Vagina (tissue), 2 donors: ENCODE data around the gene MAP4K2. TPM values are rescaled to one million over a fixed set of nuclear protein-coding genes. Genes with fewer than 3 reads are reported as not detected.

Source experiments
- DNase-seq, 2 donors: peaks; one replicate each; pipeline ENCODE4 v3.0.0-alpha.2; 2017; ENCODE audit errors: extremely low spot score in 2 of 2
- H3K27ac ChIP-seq: fragments of 200-600 bp; sonication (generic); one replicate; pipeline ENCODE4 v1.5.1; 2019
- H3K27me3 ChIP-seq: fragments of 200-600 bp; sonication (generic); one replicate; pipeline ENCODE4 v1.5.1; 2019
- H3K36me3 ChIP-seq, 2 donors: fragments of 200-600 bp; sonication (generic); one replicate each; pipeline ENCODE4 v1.5.1; 2017 to 2019
- H3K4me1 ChIP-seq: fragments of 200-600 bp; sonication (generic); one replicate; pipeline ENCODE4 v1.5.1; 2019
- H3K4me3 ChIP-seq, 2 donors: fragments of 200-600 bp; sonication (generic); 1 replicate in 1 of 2; 2 replicates in 1 of 2; pipeline ENCODE4 v1.5.1; 2016 to 2019
- H3K9me3 ChIP-seq: fragments of 200-600 bp; sonication (generic); one replicate; pipeline ENCODE4 v1.5.1; 2019
- POLR2A ChIP-seq, 2 donors: fragments of 450-650 bp; IDR thresholded peaks; one replicate each; pipeline ENCODE4 v1.6.1; 2017; ENCODE audit warnings: antibody characterized with exemption in 2 of 2, mild to moderate bottlenecking in 2 of 2, moderate library complexity in 2 of 2
- POLR2AphosphoS5 ChIP-seq, 2 donors: sonication (generic); formaldehyde crosslinking; IDR thresholded peaks; one replicate each; pipeline ENCODE4 v1.9.0; 2017; ENCODE audit warnings: antibody characterized with exemption in 2 of 2, mild to moderate bottlenecking in 2 of 2, low read depth in 1 of 2; ENCODE audit not compliant: insufficient read depth in 1 of 2
- intact Hi-C: fragments of 100-400 bp; cut with DNase I; formaldehyde crosslinking; loops from one replicate; pipeline ENCODE4 v1.15.1; 2023
- total RNA-seq: library from RNA; depleted of rRNA; stranded (reverse); fragments of >200 nt; gene quantifications from one replicate; pipeline ENCODE4 v1.2.3, GENCODE V29; 2016
- TF ChIP-seq, protein P1 (sequence below), 3 experiments: fragments of 450-650 bp in 2 of 3; fragments of 200-600 bp in 1 of 3; sonication (generic) in 1 of 3; IDR thresholded peaks; one replicate each; pipeline ENCODE4 v1.5.1; 2017 to 2019; ENCODE audit warnings: antibody characterized with exemption in 3 of 3, mild to moderate bottlenecking in 2 of 3, moderate library complexity in 2 of 3

MAP4K2 gene
- total RNA-seq, 1 donor from 2014 or later: 20.6 TPM

- H3K9me3 ChIP-seq: no peaks in the 10 kb centered on the region
- peaks cover 0 to 29% of the 10 kb centered on the region in 2 donors for H3K36me3 ChIP-seq
- H3K27me3 ChIP-seq: no peaks in the 10 kb centered on the region
- peak; percentile 100 for DNase-seq
- TF ChIP-seq, protein P1, sequence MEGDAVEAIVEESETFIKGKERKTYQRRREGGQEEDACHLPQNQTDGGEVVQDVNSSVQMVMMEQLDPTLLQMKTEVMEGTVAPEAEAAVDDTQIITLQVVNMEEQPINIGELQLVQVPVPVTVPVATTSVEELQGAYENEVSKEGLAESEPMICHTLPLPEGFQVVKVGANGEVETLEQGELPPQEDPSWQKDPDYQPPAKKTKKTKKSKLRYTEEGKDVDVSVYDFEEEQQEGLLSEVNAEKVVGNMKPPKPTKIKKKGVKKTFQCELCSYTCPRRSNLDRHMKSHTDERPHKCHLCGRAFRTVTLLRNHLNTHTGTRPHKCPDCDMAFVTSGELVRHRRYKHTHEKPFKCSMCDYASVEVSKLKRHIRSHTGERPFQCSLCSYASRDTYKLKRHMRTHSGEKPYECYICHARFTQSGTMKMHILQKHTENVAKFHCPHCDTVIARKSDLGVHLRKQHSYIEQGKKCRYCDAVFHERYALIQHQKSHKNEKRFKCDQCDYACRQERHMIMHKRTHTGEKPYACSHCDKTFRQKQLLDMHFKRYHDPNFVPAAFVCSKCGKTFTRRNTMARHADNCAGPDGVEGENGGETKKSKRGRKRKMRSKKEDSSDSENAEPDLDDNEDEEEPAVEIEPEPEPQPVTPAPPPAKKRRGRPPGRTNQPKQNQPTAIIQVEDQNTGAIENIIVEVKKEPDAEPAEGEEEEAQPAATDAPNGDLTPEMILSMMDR (IDR thresholded peaks at IDR 0.05): peak in 1 of 3 experiments; percentile 19
- peak; percentile 97 to 98 for TF ChIP-seq POLR2AphosphoS5 (IDR thresholded peaks at IDR 0.05; ENCODE audit: insufficient read depth in 1 of 2, low read depth in 1 of 2)
- peak; percentile 72 to 90 for TF ChIP-seq POLR2A (IDR thresholded peaks at IDR 0.05)
- H3K4me3 ChIP-seq: peak within 1 kb of the TSS; percentile 87 to 99
- intact Hi-C loops: loop anchor here (5.0 kb wide), 1 partner anchor 36 kb away; the partner anchor contains the start of gene RASGRP2
- H3K4me1 ChIP-seq: peaks cover 45% of the 10 kb centered on the region
- H3K27ac ChIP-seq: peak within 1 kb of the TSS; percentile 99
Measured at GRCh38 chr11:64778473-64779298, 24.3 kb downstream of the MAP4K2 start, which contains the start of gene SF1. SF1 (minus strand) TSS chr11:64778542; CDS start chr11:64778392, 150 bp downstream.

- intact Hi-C loops: loop anchor here (5.0 kb wide), 1 partner anchor 36 kb away; the partner anchor contains the start of gene RASGRP2
- H3K36me3 ChIP-seq: peaks cover 0 to 34% of the 10 kb centered on the region in 2 donors
- no peaks in the 10 kb centered on the region for H3K27me3 ChIP-seq
- H3K4me3 ChIP-seq: peak overlapping the region; percentile 87 to 99
- H3K9me3 ChIP-seq: no peaks in the 10 kb centered on the region
- H3K4me1 ChIP-seq: peaks cover 50% of the 10 kb centered on the region
- TF ChIP-seq POLR2AphosphoS5 (IDR thresholded peaks at IDR 0.05; ENCODE audit: insufficient read depth in 1 of 2, low read depth in 1 of 2): no peak
- no peak for TF ChIP-seq POLR2A (IDR thresholded peaks at IDR 0.05)
- TF ChIP-seq, protein P1 (IDR thresholded peaks at IDR 0.05): no peak
- H3K27ac ChIP-seq: peak overlapping the region; percentile 99
- DNase-seq: no peak
Measured at GRCh38 chr11:64778223-64778472, 24.9 kb downstream of the MAP4K2 start.

- Histone ChIP-seq H3K36me3 (peaks cover 0 to 39% of the 10 kb centered on the region in 2 donors), H3K4me1 (peaks cover 55% of the 10 kb centered on the region), H3K4me3 (peak overlapping the region; percentile 87 to 99), H3K9me3 (no peaks in the 10 kb centered on the region), H3K27ac (peak overlapping the region; percentile 99), H3K27me3 (no peaks in the 10 kb centered on the region)
- intact Hi-C loops: loop anchor here (5.0 kb wide), 1 partner anchor 35 kb away; the partner anchor contains the start of gene RASGRP2
- TF ChIP-seq, protein P1 (IDR thresholded peaks at IDR 0.05): no peak
- TF ChIP-seq POLR2AphosphoS5 (IDR thresholded peaks at IDR 0.05; ENCODE audit: insufficient read depth in 1 of 2, low read depth in 1 of 2) (peak in 1 of 2 donors; percentile 53), POLR2A (IDR thresholded peaks at IDR 0.05) (no peak)
- DNase-seq: peak in 1 of 2 donors; percentile 94
Measured at GRCh38 chr11:64777449-64778222, 25.4 kb downstream of the MAP4K2 start.

GRCh38 chr11:64776875-64777274 is 26.1 kb downstream of the MAP4K2 start:
- H3K36me3 ChIP-seq: peaks cover 0 to 47% of the 10 kb centered on the region in 2 donors
- H3K9me3 ChIP-seq: no peaks in the 10 kb centered on the region
- peaks cover 63% of the 10 kb centered on the region for H3K4me1 ChIP-seq
- intact Hi-C loops: loop anchor here (5.0 kb wide), 1 partner anchor 35 kb away; the partner anchor contains the start of gene RASGRP2
- H3K27me3 ChIP-seq: no peaks in the 10 kb centered on the region
- no peak for DNase-seq
- TF ChIP-seq POLR2A (IDR thresholded peaks at IDR 0.05) (no peak), POLR2AphosphoS5 (IDR thresholded peaks at IDR 0.05; ENCODE audit: insufficient read depth in 1 of 2, low read depth in 1 of 2) (no peak)
- TF ChIP-seq, protein P1 (IDR thresholded peaks at IDR 0.05): no peak
- H3K27ac ChIP-seq: peak overlapping the region; percentile 78
- H3K4me3 ChIP-seq: peak overlapping the region; percentile 87 to 99
